ENCODE results near the gene CASP8. TPM values are rescaled to one million over a fixed set of nuclear protein-coding genes. Genes with fewer than 3 reads are reported as not detected.

Gene CASP8
- total and polyA plus RNA-seq, 2 of the 13 experiments (the other 11 are each of a cell fraction or from before 2014, with no cell fraction given), result 25.0 to 52.8 TPM

GRCh38 chr2:201257956-201258665 is 2.2 kb upstream of the CASP8 start (continued):
- no peak for TF ChIP-seq AKNA (CRISPR knock-in tag; IDR thresholded peaks at IDR 0.05; ENCODE audit: borderline replicate concordance)
- TF ChIP-seq ARNTL (CRISPR knock-in tag; IDR thresholded peaks at IDR 0.05), result peak; percentile 58; the same call in 1 of the 2 replicates
- no peak for TF ChIP-seq ZNF784 (CRISPR knock-in tag; IDR thresholded peaks at IDR 0.05; ENCODE audit: borderline replicate concordance)
- no peak for TF ChIP-seq ZBTB7A (CRISPR knock-in tag; IDR thresholded peaks at IDR 0.05)
- TF ChIP-seq ZNF75D (CRISPR knock-in tag; IDR thresholded peaks at IDR 0.05; ENCODE audit: borderline replicate concordance), result no peak
- no peak for TF ChIP-seq SKI (IDR thresholded peaks at IDR 0.05; ENCODE audit: partially characterized antibody)
- TF ChIP-seq SNAPC2 (CRISPR knock-in tag; IDR thresholded peaks at IDR 0.05), result 0 out of 2 replicates have a peak, but pooled peaks have one; percentile 51
- TF ChIP-seq NRL (CRISPR knock-in tag; IDR thresholded peaks at IDR 0.05; ENCODE audit: borderline replicate concordance), result peak; percentile 75; the same call in 1 of the 2 replicates
- TF ChIP-seq RCOR2 (CRISPR knock-in tag; IDR thresholded peaks at IDR 0.05), result 0 out of 2 replicates have a peak, but pooled peaks have one; percentile 35
- no peak for TF ChIP-seq ZNF513 (CRISPR knock-in tag; conservative IDR thresholded peaks at IDR 0.05)
- TF ChIP-seq ZNF567 (CRISPR knock-in tag; IDR thresholded peaks at IDR 0.05; ENCODE audit: borderline replicate concordance), result peak; percentile 80; the same call in 1 of the 2 replicates
- TF ChIP-seq NFE2L2 (IDR thresholded peaks at IDR 0.05; ENCODE audit: low read length), result no peak
- TF ChIP-seq KLF16 (CRISPR knock-in tag; IDR thresholded peaks at IDR 0.05), result no peak
- no peak for TF ChIP-seq ZNF776 (CRISPR knock-in tag; IDR thresholded peaks at IDR 0.05)
- peak; percentile 72; the same call in 1 of the 2 replicates for TF ChIP-seq BORCS8-MEF2B (CRISPR knock-in tag; IDR thresholded peaks at IDR 0.05)
- no peak for TF ChIP-seq CENPX (CRISPR knock-in tag; IDR thresholded peaks at IDR 0.05)
- TF ChIP-seq ZFP1 (CRISPR knock-in tag; IDR thresholded peaks at IDR 0.05), result 0 out of 2 replicates have a peak, but pooled peaks have one; percentile 1
- TF ChIP-seq ATF1 (CRISPR knock-in tag; IDR thresholded peaks at IDR 0.05), result no peak
- peak; percentile 32; the same call in 1 of the 2 replicates for TF ChIP-seq ZNF556 (CRISPR knock-in tag; IDR thresholded peaks at IDR 0.05; ENCODE audit: borderline replicate concordance)
- no peak for TF ChIP-seq ZBTB42 (CRISPR knock-in tag; IDR thresholded peaks at IDR 0.05)
- TF ChIP-seq ZNF367 (CRISPR knock-in tag; IDR thresholded peaks at IDR 0.05; ENCODE audit: borderline replicate concordance), result no peak
- TF ChIP-seq, protein P1, sequence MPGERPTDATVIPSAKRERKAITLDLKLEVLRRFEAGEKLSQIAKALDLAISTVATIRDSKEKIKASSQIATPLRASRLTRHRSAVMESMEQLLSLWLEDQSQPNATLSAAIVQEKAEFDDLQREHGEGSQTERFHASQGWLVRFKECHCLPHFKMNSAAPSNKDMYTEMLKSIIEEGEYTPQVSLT (CRISPR knock-in tag; IDR thresholded peaks at IDR 0.05; ENCODE audit: borderline replicate concordance, low read depth), result no peak

All from HepG2 (cell line).